ENCODE results near the gene FTSJ1.
"Not testable (repeated sequence)": the region's sequence is repeated elsewhere in the genome, so short reads cannot be mapped to it uniquely, and the experiment has no call there.

FTSJ1 gene

GRCh38 chrX:48497871-48498270 is 21.9 kb downstream of the FTSJ1 start:
- DNase-seq (ENCODE audit: low spot score): no peak

DNA sequence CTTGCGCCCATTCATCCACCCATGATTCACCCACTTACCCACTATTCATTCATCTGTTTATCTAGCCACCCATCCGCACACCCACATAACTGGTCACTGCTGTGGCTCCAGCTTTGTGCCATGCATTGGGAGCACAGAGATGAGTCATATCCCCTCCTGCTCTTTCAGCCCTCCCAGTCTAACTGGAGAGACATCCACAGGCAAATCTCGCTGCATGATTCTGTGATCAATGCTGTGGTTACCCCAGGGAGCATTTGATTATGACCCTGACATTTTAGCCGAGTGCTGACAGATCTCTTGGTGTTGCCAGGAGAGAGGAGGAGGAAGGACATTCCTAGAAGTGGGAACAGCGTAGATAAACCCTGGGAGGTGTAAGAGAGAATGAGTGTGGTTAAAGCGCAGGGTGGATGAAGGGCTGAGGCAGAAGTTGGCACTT is 22.4 kb downstream of the FTSJ1 start:
- peak; percentile 97 for DNase-seq (ENCODE audit: low spot score)

- DNase-seq (ENCODE audit: low spot score): no peak
These were observed 28.3 kb downstream of the FTSJ1 start for GRCh38 chrX:48504261-48504660.

DNA sequence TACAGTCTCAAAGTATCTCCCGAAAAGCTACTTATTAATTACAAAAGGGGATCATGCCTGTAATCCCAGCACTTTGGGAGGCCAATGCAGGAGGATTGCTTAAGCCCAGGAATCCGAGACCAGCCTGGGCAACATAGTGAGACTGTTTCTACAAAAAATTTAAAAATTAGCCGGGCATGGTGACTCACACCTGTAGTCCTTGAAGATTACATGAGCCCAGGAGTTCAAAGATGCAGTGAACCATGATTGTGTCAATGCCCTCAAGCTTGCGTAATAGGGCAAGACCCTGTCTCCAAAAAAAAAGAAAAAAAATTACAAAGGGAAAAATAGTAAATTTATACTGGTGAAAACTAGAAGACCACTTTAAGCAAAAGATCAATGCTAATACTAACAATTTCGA is 29.5 kb downstream of the FTSJ1 start:
- DNase-seq (ENCODE audit: low spot score): peak; percentile 57

- no peak for DNase-seq (ENCODE audit: low spot score)
These were observed 31.2 kb downstream of the FTSJ1 start for GRCh38 chrX:48507246-48507645.

GRCh38 chrX:48508400-48509244 is 32.6 kb downstream of the FTSJ1 start, which contains the start of gene PORCN:
PORCN (plus strand) TSS chrX:48508992; CDS start chrX:48509821, 829 bp downstream.
- peak; percentile 64 for DNase-seq (ENCODE audit: low spot score)

DNA sequence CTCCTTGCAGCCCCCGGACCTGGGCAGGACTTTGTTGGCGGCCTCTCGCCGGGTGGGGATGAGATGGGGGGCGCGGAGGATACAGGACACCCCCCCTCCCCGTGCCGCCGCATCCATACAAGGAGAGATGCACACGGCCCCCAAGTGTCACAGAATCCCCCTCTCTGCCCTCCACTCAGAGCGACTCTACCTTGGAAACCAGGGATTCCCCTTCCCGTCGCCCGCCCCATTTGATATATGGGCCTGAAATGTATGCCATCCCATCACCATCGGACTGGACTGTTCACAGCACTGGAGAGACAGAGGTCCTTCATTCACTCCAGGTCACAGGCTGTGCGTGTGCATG is 33.2 kb downstream of the FTSJ1 start:
- DNase-seq (ENCODE audit: low spot score): no peak

DNA sequence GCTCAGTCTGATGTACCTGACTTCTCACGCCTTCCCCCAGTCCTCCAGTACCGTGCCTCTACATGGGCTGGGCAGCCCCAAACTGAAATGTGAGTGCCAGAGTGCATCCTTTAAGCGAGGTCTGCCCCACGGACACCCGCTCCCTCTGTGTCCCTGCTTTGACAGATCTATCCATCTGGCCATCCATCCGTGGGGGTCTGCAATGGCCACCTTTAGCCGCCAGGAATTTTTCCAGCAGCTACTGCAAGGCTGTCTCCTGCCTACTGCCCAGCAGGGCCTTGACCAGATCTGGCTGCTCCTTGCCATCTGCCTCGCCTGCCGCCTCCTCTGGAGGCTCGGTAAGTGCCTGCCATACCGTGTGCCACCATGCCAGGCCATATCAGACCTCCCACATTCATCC is 33.6 kb downstream of the FTSJ1 start:
- DNase-seq (ENCODE audit: low spot score): no peak

- peak; percentile 39 for DNase-seq (ENCODE audit: low spot score)
These were observed 35.6 kb downstream of the FTSJ1 start for GRCh38 chrX:48511560-48511959.

DNA sequence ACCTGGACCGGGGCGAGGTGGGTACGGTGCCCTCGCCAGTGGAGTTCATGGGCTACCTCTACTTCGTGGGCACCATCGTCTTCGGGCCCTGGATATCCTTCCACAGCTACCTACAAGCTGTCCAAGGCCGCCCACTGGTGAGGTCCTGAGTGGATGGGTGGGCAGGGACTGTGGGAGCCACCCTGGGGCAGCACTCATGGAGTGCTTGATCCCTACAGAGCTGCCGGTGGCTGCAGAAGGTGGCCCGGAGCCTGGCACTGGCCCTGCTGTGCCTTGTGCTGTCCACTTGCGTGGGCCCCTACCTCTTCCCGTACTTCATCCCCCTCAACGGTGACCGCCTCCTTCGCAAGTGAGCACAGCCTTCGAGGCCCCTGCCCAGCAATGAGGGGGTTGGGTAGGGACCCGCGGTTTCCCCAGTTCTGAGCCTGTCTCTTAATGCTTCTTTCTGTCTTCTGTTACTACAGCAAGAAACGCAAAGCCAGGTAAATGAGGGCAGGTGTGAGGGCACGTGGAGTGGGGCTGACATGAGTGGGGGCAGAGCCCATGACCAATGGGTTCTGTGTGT is 36.5 kb downstream of the FTSJ1 start:
- DNase-seq (ENCODE audit: low spot score): no peak

DNA sequence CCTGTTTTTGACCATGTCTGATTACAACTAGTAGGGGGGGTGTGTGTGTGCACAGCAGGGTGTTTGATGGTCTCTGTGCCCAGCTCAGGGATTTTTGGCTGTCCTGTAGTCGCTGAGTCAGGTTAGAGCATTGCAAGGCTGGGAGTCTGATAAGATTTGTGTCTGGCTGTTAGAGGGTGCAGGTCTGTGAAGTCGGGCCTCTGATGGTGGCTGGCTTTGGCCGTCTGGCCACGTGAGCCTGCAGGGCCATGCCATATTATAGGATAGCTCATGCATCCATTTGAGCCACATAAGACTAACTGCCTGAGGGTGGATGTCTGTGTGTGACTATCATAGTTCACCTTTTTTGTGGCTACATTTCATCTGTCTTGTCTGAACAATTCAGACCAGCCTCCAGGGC is 37.7 kb downstream of the FTSJ1 start:
- no peak for DNase-seq (ENCODE audit: low spot score)

DNA sequence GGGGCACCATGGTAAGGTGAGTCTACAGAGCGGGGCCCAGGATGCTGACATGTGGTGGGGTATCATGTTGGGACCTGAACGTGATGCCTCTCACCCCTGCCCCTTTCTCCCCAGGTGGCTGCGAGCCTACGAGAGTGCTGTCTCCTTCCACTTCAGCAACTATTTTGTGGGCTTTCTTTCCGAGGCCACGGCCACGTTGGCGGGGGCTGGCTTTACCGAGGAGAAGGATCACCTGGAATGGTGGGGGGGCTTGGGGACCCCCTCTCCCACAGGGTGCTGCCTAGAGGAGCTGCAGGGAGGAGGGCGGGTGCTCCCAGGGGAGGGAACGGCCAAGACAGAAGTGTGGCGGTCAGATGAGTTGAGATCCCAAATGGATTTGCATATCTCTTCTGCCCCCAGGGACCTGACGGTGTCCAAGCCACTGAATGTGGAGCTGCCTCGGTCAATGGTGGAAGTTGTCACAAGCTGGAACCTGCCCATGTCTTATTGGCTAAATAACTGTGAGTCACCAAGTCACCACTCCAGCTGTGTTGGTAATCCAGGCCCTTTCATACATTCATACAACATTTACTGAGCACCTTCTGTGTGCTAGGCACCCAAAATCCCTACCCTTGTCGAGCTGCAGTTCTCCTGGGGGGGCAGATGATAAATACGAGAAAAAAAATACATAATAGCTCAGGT is 38.3 kb downstream of the FTSJ1 start:
- DNase-seq (ENCODE audit: low spot score): no peak

DNA sequence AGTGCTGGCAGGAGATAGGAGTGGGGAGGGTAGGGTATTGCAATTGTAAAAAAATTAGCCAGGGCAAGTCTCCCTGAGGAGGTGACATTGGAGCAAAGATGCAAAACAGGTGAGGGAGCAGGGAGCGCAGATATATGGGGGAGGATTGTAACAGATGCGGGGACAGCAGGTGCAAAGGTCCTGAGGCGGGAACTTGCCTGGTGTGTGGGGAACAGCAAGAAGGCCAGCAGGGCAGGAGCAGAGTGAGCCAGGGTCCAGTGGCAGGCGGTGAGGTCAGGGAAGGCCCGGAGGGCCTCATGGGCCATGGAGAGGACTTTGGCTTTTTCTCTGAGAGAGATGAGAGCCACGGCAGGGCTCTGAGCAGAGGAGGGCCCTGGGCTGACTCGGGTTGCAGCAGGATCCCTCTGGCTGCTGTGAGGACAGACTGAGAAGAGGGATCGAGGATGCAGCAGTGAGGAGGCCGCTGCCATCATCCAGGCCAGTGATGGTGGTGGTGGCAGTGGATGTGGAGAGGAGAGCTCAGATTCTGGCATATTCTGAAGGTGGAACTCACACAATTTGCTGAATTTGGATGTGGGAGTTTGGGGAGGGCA is 39.0 kb downstream of the FTSJ1 start:
- no peak for DNase-seq (ENCODE audit: low spot score)

GRCh38 chrX:48515842-48516241 is 39.8 kb downstream of the FTSJ1 start:
- DNase-seq (ENCODE audit: low spot score): no peak

- DNase-seq (ENCODE audit: low spot score): no peak
These were observed 40.3 kb downstream of the FTSJ1 start for GRCh38 chrX:48516285-48516684.

- no peak for DNase-seq (ENCODE audit: low spot score)
These were observed 41.0 kb downstream of the FTSJ1 start for GRCh38 chrX:48516987-48517386.

- DNase-seq (ENCODE audit: low spot score): not testable (repeated sequence)
These were observed 43.5 kb downstream of the FTSJ1 start for GRCh38 chrX:48519481-48519880.

GRCh38 chrX:48520455-48520854 is 44.5 kb downstream of the FTSJ1 start:
- no peak for DNase-seq (ENCODE audit: low spot score)

- no peak for DNase-seq (ENCODE audit: low spot score)
These were observed 45.0 kb downstream of the FTSJ1 start for GRCh38 chrX:48520976-48521352.

- peak; percentile 90 for DNase-seq (ENCODE audit: low spot score)
These were observed 45.6 kb downstream of the FTSJ1 start, which contains the start of gene EBP for GRCh38 chrX:48521353-48522243. EBP (plus strand) TSS chrX:48521808; CDS start chrX:48523772, 1,964 bp downstream.

DNA sequence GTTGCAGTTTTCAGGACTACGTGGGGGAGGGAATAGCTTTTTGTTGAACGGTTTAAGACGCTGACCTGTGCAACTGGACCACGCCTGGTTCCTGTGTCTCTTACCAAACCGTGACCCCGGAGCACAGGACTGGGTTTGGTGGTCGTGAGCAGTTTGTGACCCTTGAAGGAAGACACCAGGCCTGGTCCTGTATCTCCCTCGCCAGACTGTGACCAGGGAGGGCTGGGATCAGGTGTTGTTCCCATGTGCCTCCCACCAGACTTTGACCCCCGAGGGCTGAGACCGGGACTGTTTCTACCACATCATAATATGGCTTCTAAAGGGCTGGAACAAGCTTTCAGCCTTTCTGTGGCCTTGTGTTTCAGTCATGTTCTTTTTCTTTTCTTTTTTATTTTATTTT is 46.3 kb downstream of the FTSJ1 start:
- no peak for DNase-seq (ENCODE audit: low spot score)

DNA sequence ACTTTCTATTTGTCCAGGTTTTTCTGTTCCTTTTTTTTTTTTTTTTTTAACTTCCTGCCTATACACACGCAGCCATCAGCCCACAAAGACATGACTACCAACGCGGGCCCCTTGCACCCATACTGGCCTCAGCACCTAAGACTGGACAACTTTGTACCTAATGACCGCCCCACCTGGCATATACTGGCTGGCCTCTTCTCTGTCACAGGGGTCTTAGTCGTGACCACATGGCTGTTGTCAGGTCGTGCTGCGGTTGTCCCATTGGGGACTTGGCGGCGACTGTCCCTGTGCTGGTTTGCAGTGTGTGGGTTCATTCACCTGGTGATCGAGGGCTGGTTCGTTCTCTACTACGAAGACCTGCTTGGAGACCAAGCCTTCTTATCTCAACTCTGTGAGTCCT is 47.7 kb downstream of the FTSJ1 start:
- no peak for DNase-seq (ENCODE audit: low spot score)
